HS-27A (cell line): ENCODE data around the gene SYNE4.
"Not testable (repeated sequence)": the region's sequence is repeated elsewhere in the genome, so short reads cannot be mapped to it uniquely, and the experiment has no call there.

Experiments used
- DNase-seq: peaks from one replicate; pipeline ENCODE4 v3.0.0-alpha.2; 2012; ENCODE audit warnings: low read depth, missing footprints

Gene SYNE4, protein sequence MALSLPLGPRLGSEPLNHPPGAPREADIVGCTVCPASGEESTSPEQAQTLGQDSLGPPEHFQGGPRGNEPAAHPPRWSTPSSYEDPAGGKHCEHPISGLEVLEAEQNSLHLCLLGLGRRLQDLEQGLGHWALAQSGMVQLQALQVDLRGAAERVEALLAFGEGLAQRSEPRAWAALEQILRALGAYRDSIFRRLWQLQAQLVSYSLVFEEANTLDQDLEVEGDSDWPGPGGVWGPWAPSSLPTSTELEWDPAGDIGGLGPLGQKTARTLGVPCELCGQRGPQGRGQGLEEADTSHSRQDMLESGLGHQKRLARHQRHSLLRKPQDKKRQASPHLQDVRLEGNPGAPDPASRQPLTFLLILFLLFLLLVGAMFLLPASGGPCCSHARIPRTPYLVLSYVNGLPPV

DNA sequence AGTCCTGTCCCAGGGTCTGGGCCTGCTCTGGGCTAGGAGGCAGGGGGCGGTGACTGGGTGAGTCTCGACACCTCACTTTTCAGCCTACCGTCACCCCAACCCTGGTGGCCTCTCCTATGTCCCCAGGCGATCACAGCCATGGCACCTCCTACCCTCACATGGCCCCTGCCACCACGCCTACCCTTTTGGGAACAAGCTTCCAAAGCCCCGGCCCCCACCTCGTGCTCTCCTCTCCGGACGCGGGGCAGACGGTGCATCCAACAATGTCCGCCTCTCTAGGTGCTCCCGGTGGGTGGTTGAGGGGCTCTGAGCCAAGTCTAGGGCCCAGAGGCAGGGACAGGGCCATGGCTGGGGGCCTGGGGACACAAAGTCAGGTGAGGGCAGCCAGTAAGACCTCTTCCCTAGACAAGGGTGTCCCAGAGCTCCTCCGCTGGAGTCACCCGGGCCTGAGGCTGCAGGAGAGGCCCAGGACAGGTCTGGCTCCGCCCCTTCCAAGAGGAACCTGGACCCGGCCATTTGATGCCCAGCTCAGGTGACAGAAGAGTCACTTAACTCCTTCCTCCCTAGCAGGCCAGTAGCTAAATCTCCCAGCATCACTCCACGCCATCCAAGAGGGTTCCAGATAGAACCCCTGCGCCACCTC lies at the start of gene SYNE4:
TSS of gene SYNE4 (minus strand) at position 478 of the 643 bp plus-strand sequence. CDS start at position 346, 132 bp downstream.
- no peak for DNase-seq

DNA sequence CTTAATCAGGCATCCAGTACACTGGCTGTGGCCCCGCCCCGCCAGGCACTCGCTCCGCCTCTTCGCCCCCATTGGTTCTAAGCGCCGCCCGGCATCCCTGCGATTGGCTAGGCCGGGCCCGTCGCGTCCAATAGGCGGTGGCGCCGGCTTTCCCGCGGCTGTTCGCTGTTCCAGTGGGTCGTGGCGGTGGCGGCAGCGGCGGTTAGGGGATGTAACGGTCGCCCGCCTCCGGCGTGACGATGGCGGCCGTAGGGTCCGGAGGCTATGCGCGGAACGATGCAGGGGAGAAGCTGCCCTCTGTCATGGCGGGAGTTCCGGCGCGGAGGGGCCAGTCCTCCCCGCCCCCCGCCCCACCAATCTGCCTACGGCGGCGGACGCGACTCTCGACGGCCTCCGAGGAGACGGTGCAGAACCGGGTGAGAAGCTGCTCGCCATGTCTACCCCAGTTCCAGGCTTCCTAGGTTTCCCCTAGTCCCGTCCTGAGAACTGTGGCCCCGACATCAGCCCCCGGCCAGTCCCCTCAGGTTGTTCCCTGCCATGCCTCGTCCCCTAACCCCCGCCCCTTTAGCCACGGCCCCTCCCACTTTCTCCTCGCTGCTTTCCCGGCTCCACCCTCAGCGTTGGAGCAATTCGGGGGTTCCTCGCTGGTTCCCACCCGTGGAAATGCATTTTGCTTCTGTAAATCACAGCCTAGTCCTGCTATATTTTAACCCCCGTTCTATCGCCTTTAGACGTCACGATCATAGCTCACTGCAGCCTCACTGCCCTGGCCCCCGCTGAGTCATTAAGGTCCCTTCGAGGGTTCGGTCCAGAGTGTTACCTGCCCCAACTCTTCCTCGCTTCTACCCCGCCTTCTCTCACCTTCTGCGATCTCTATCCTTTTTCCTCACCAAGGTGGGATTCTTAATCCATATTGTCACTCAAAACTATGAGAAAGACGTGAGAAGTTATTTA lies 46.4 kb upstream of the SYNE4 start, which contains the start of gene WDR62:
TSS of gene WDR62 (plus strand) at position 165 of the 954 bp plus-strand sequence. CDS start at position 240, 75 bp downstream.
- DNase-seq = peak; percentile 72

DNA sequence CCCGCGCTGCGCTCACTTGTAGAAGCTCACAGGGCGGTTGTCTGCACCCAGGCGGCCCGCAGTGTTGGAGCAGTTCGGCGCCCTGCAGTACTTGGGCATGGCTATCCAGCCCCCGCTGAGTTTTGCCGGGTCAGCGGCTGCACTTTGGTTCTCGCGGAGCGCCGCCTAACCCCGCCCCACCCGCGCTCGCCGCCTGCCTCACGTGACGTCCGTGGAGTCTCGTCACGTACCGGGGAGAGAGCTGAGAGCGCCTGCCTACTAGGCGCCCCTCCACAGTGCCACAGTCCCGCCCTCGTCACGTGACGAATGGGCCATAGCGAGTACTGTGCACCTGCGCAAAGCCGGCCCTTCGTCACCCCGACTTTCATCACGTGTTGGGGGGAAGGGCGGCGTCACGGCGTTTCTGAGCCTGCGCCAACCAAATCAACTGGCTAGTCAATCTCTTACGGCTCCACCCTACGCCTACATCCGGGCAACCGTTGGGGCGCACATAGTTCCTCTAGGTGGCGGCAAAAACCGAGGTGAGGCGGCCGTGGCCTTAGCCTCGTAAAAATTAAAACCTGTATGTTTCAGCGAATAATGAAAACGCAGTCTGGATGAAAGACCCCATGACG lies 45.6 kb upstream of the SYNE4 start, which contains the start of gene THAP8:
TSS of gene THAP8 (minus strand) at position 167 of the 614 bp plus-strand sequence. CDS start at position 99, 68 bp downstream.
- peak; percentile 100 for DNase-seq

DNA sequence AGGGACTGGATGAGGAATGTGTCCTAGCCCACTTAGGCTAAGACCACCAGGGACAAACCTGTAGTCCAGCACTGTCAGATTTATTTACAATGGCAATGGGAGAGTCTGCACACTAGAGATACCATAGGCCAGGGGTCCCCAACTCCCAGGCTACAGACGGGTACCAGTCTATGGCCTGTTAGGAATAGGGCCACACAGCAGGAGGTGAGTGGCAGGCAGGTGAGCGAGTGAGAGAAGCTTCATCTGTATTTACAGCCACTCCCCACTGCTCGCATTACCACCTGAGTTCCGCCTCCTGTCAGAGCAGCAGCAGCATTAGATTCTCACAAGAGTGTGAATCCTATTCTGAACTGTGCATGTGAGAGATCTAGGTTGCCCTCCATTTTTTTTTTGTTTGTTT lies 43.0 kb upstream of the SYNE4 start:
- no peak for DNase-seq

DNA sequence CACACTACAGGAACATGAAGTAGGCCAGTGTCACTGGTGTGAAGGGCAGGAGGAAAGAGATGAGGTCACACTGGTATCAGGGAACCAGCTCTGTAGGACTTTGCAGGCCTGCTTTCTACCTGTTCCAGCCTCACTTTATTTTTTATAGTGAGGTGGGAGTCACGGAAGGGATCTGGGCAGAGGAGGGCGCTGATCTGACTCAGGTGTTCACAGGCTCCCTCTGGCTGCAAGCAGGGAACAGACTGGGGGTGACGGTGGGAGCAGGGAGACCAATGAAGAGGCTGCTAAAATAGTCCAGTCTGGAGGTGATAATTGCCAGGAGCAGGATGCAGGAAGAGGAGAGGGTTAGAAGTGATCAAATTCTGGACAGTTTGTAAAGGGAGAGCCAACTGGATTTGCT lies 42.6 kb upstream of the SYNE4 start:
- no peak for DNase-seq

DNA sequence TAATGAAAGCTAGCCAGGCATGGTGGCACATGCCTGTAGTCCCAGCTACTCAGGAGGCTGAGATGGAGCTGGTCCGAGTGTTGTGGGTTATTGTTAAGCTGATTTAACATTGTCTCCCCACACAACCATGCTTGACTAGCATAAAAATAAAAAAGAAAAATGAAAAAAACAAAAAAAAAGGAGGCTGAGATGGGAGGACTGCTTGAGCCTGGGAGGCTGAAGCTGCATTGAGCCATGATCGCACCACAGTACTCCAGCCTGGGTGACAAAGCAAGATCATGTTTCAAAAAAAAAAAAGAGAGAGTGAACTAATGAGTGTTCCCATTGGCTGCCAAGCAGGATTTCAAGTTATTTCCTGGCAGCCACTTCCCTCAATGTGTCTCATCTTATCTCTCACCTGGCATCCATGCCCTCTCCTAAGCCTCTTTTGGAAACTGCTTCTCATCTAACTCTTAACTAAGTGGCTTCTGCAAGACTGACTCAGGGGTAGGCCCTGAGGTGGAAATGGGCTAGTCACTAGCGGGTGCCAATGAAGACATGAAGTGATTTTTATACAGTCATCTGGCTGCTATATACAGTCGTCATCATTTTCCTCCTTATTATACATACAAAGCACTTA lies 40.6 kb upstream of the SYNE4 start:
- no peak for DNase-seq

DNA sequence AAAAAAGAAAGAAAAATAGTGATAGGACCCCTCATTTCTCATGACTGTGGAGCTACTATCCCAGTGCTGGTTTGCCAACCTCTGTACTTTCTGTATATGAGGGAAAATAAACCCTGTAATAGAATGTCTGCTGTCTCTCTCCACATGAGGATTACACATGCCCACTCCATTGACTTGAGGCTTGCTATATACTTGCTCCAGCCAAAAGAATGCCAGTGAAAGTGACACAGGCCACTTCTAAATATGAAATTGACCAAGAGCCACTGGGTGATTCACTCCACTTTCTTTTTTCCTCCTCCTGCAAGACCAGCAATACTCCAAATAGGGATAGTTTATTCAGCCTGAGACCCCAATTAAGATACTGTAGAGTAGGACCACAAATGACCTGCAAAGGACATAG lies 39.2 kb upstream of the SYNE4 start:
- DNase-seq = no peak

DNA sequence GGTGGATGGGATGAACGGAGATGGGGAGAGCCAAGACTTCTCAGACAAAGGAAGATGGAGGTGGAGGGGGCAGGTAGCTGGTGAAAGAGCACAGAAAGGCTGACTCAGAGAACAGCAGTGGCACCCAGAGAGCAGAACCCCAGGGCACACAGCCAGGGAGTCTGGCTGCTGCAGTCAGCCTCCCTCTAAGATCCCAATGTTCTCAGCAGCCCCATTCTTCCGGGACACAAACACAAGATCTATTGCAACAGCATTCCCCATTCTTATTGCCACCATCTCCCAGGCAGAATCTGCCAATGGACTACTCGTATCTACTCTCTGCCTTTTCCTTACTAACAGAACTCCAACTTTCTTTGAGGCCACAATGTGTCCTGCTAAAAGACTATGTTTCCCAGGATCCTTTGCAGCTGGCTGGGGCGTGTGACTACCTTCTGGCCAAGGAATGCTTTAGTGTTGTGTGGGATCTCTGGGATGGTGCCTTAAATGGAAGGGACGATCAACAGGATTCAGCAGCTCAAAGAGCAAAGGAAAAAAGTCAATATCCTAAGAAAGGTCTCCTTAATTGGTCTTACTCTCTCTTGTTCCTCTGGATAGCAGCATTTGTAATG lies 37.9 kb upstream of the SYNE4 start:
- no peak for DNase-seq

DNA sequence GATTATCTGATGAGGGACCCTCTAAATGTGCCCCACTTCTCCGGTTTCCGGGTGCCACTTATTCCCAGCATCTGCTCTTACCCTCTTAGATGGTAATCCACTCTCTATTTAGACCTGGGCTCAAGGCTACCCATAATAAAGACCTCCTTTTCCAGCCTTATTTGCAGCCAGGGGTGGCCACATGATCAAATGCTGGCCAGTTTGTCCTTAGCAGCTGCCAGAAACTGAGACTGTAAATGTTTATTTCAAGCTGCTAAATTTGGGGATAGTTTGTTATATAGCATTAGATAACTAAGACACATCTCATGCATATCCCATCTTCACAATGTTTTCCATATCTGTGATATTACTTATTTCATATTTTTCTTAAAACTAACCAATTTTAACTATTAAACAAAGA lies 35.3 kb upstream of the SYNE4 start:
- DNase-seq = no peak

DNA sequence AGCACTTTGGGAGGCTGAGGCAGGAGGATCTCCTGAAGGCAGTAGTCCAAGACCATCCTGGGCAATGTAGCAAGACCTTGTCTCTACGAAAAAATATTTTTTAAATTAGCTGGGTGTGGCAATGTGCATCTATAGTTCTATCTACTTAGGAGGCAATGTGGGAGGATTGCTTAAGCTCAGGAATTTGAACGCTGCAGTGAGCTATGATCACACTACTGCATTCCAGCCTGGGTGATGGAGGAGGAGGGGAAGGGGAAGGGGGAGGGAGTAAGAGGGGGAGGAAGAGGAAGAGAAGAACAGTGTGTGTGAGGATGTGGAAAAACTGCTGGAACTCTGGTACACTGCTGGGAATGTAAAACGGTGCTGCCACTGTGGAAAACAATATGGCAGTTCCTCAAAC lies 33.2 kb upstream of the SYNE4 start:
- DNase-seq = peak; percentile 85

DNA sequence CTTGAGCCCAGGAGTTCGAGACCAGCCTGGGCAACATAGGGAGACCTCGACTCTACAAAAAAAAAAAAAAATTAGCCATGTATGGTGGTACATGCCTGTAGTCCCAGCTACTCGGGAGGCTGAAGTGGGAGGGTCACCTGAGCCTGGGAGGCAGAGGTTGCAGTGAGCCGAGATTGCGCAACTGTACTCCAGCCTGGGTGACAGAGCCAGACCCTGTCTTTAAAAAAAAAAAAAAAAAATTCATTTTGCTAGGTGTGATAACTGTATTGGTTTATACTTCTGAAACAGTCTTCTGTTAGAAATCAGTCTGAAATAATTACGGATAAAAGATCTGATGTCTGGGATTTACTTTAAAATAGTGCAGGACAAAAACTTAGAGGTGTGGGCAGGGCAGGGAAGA lies 32.5 kb upstream of the SYNE4 start:
- DNase-seq = not testable (repeated sequence)

DNA sequence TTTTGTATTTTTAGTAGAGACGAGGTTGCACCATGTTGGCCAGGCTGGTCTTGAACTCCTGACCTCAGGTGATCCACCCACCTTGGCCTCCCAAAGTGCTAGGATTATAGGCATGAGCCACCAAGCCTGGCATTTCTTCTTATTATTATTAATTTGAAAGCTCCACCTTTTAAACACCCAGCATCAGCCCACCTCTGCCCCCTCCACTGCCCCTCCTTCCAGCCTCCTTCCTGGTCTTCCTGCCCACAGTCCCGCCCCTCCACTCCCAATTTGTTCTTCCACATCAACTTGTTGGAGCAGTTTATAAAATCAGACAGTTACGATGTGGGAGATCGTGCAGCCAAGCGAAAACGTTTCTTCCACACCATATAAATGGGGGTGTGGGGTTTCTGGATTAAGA lies 31.9 kb upstream of the SYNE4 start:
- no peak for DNase-seq

DNA sequence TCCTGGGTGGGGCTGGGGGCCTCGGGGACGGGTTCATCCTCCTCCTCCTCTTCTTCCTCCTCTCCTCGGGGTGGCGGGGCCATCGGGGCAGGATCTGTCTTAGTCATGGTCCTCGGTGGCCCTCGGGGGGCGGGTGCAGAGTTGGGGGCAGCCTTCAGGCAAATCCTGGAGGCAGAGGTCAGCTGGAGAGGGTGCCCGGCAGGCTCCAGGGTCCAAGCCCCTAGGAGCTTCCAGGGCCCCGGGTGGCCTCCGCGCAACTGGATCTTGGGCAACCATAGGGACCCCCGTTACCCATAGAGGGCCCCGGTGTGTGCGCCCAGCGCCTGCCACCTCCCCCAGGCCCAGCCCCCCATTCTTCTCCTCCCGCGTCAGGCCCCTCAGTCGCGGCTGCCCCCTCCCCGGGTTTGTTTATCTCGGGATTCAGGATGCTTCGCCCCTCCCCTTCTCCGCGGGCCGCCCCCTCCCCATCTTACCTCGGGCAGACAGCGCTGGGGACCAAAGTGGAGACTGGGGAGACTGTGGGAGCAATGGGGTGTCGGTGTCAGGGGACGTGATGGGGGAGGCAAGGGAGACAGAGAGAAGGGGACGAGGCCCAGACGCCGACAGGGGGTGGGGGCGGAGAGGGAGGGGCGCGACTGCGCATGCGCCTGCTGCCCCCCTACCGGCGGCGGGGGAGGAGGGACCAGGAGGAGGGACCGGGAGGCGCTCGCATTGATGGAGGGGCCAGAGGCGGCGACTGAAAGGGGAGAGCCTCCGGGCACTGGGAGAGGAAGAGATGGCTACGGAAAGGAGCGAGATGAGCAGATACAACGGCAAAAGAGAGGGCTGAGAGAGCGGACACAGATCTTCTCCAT lies 23.9 kb upstream of the SYNE4 start, which contains the start of gene CLIP3:
TSS of gene CLIP3 (minus strand) at position 623 of the 854 bp plus-strand sequence. CDS start at position 107, 516 bp downstream.
- no peak for DNase-seq

DNA sequence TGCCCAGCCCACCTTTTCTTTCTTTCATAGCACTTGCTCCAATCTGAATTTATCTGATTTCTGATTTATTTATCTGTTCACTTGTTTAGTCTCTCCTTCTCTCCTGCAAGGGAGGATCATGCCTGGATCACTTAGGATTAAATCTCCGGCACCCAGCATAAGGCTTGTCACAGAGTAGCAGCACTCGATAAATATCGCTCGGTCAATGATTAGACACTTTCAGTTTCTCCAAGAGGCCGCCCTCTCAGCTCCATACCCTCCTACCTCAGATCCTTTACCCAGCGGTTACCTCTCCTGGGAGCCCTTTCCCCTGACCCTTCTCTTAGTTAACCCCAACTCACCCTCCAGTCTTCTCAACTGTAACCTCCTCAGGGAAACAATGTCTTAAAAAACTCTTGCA lies 22.7 kb upstream of the SYNE4 start:
- no peak for DNase-seq

DNA sequence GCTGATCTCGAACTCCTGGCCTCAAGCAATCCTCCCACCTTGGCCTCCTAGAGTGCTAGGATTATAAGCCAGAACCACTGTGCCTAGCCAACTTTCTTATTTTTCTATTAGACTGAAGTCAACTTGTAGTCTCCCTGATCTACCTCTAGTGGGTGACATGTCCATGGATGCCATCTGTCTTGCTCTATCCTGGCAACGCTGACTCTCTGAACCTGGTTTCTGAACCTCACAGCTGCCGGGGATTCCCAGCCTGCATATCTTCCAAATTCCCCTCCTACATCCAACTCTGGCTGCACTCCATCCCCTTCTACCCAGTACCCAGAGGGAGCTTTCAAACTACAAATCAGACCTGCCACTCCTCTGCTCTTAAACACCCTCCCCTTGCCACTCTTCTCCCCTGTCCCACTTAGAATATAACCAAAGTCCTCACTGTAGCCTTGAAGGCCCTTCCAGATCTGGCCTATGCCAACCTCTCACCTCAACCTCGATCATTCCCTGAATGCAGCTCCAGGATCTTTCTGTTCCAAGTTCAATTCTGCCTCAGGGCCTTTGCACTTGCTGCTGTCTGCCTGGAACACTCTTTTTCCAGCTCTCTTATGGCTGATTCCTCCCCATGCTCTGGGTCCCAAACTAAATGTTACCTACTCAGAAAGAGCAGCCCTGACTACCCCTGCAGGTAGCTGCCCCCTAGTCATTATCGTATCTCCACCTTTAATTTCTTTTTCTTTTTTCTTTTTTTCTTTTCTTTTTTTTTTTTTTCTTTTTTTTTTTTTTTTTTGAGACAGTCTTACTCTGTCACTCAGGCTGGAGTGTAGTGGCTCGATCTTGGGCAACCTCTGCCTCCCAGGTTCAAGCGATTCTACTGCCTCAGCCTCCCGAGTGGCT lies 21.9 kb upstream of the SYNE4 start:
- DNase-seq = no peak

DNA sequence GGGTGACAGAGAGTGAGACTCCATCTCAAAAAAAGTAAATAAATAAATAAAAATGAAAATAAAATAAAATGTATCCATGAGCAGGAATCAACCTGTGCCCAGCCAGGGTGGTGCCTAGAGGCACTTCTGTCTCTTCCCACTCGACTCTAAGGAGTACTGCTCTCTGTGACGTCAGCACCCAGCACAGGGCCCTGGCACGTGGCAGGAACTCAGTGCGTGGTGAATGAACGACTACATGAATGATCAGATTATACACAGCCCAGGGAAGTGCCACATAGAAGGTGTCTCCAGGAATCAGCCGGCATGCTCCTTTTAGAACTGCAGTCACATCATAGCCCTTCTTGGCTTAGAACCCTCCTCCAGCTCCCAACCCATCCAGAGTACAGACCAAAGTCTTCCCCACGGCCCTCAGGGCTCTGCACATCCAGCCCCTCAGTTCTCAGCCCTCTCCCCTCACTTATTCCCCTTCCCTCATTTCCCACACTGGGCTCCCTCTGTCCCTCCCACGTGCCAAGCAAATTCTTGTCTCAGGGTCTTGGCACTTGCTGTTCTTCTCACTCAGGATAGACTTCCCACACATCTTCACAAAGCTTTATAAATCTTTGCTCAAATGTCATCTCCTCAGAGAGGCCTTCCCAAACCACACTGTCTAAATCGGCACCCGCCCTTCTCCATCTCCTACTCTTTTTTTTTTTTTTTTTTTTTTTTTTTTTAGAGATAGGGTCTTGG lies 19.9 kb upstream of the SYNE4 start:
- no peak for DNase-seq

DNA sequence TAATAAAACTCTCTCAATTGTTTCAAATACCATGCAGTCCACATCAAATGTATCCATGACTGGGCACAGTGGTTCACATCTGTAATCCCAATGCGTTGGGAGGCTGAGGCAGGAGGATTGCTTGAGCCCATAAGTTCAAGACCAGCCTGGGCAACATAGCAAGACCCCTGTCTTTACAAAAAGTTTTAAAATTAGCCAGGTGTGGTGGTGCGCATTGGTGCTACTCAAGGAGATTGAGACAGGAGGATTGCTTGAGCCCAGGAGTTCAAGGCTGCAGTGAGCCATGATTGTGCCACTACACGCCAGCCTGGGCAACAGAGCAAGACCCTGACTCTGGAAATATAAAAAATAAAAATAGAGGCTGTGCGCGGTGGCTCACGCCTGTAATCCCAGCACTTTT lies 19.1 kb upstream of the SYNE4 start:
- DNase-seq = no peak
